Measurements from ENCODE around the gene CGB8. TPM values are rescaled to one million over a fixed set of nuclear protein-coding genes. Genes with fewer than 3 reads are reported as not detected.

Gene CGB8
- total and polyA plus RNA-seq, 10 of the 15 experiments (the other 5 are each of a cell fraction or from before 2014, with no cell fraction given), result not detected

GRCh38 chr19:49014870-49015255 lies 34.0 kb downstream of the CGB8 start (continued):
- no peak for TF ChIP-seq CHD1 (IDR thresholded peaks at IDR 0.05; ENCODE audit: low read depth, low read length)
- TF ChIP-seq IRF5 (IDR thresholded peaks at IDR 0.05; ENCODE audit: borderline replicate concordance), result no peak

- Histone ChIP-seq H3K36me3 (ENCODE audit: control insufficient read depth in 2 of 2, insufficient read depth in 2 of 2, low read length in 1 of 2) (peaks cover 7 to 17% of the 10 kb centered on the region in 2 experiments), H3K79me2 (ENCODE audit: control insufficient read depth, insufficient read depth, low read length) (no peaks in the 10 kb centered on the region), H3K9me3 (replicated peaks; ENCODE audit: control insufficient read depth, insufficient read depth, low read length) (no peaks in the 10 kb centered on the region), H3K27me3 (replicated peaks in 1 of 2; ENCODE audit: control insufficient read depth in 2 of 2, insufficient read depth in 2 of 2, low read length in 1 of 2) (no peaks in the 10 kb centered on the region), H3K4me3 (no peak overlapping the region), H4K20me1 (ENCODE audit: control insufficient read depth, insufficient read depth) (no peaks in the 10 kb centered on the region), H3K9ac (ENCODE audit: control insufficient read depth, insufficient read depth, low read length) (no peak overlapping the region), H3K27ac (ENCODE audit: control insufficient read depth, insufficient read depth) (no peak overlapping the region), H3K4me1 (ENCODE audit: control insufficient read depth, insufficient read depth, low read length) (peaks cover 5% of the 10 kb centered on the region), H2AFZ (ENCODE audit: control insufficient read depth, low read depth, low read length) (no peak overlapping the region), H3K4me2 (ENCODE audit: control insufficient read depth, insufficient read depth) (no peak overlapping the region)
- ATAC-seq (no peak), DNase-seq (ENCODE audit: low read depth, low spot score) (no peak), FAIRE-seq (no peak)
- CTCF ChIA-PET, result no interaction called here
- BruUV-seq (replicated peaks), result no TSS peak
- SMC1A ChIA-PET (ENCODE audit: uncharacterized antibody, unreplicated experiment), result no interaction called here
- 95% methylated on average over 32 of the region's 32 CpGs for WGBS (ENCODE audit: insufficient coverage, insufficient replicate concordance, low lambda C conversion rate, missing lambda C conversion rate)
- RAD21 ChIA-PET (ENCODE audit: unreplicated experiment), result no interaction called here
- in situ Hi-C loops (cut with MboI), result no loop called here
- intact Hi-C loops (cut with micrococcal nuclease; ENCODE audit: unreplicated experiment), result no loop called here
- no peak for TF ChIP-seq CREM (IDR thresholded peaks at IDR 0.05; ENCODE audit: low read depth)
- no peak for TF ChIP-seq ESRRA (IDR thresholded peaks at IDR 0.05; ENCODE audit: low read length)
- POLR2A ChIA-PET, result no interaction called here
These were observed 34.6 kb downstream of the CGB8 start for GRCh38 chr19:49014123-49014869.

Data from GM12878 (cell line).